Spleen (tissue), 7 donors: Measurements from ENCODE around the gene CLEC16A.

Experiments
- CTCF ChIP-seq, 11 experiments: fragments of 200-600 bp in 7 of 11; fragments of 450-650 bp in 4 of 11; sonication (generic) in 4 of 11; IDR thresholded peaks in 8 of 11; conservative IDR thresholded peaks in 3 of 11; 1 replicate in 7 of 11; 2 replicates in 4 of 11; pipeline versions ENCODE4 v1.4.0 to v1.8.0; 2016 to 2021; ENCODE audit warnings: antibody characterized with exemption in 11 of 11, inconsistent platforms in 4 of 11, mild to moderate bottlenecking in 1 of 11
- POLR2AphosphoS5 ChIP-seq, 3 donors: sonication (generic); formaldehyde crosslinking; IDR thresholded peaks; one replicate each; pipeline ENCODE4 v1.5.1; 2017; ENCODE audit warnings: antibody characterized with exemption in 3 of 3
- donor health status: DM: no; HTN: no; CAD: no; lungs with moderate emphysema.
- donor health status: DM: no; HTN: no; CAD: no.
- donor health status: DM: no; HTN: no; CAD: no.

- TF ChIP-seq CTCF (IDR thresholded peaks at IDR 0.05 in 8 of 11, conservative IDR thresholded peaks at IDR 0.05 in 3 of 11), result no peak
- TF ChIP-seq POLR2AphosphoS5 (IDR thresholded peaks at IDR 0.05), result no peak
These were observed 91.7 kb downstream of the CLEC16A start for GRCh38 chr16:11036040-11036439.
